Hepatocyte (in vitro differentiated cells): ENCODE measurements around the gene PARP1.

Experiments used
- CTCF ChIP-seq: fragments of 200-600 bp; sonication (generic); IDR thresholded peaks from 2 replicates; pipeline ENCODE4 v1.5.1; 2016; ENCODE audit warnings: antibody characterized with exemption, mild to moderate bottlenecking; ENCODE audit not compliant: poor library complexity
- EZH2 ChIP-seq: fragments of 200-600 bp; sonication (generic); IDR thresholded peaks from 2 replicates; pipeline ENCODE4 v1.6.1; 2016; ENCODE audit warnings: antibody characterized with exemption, mild to moderate bottlenecking, borderline replicate concordance
- EZH2phosphoT487 ChIP-seq: fragments of 200-600 bp; sonication (generic); IDR thresholded peaks from one replicate; pipeline ENCODE4 v1.6.1; 2018; ENCODE audit warnings: antibody characterized with exemption, mild to moderate bottlenecking, low read depth, moderate library complexity; ENCODE audit not compliant: unreplicated experiment, severe bottlenecking

- TF ChIP-seq EZH2: no peak
- peak; percentile 8 for TF ChIP-seq CTCF
- TF ChIP-seq EZH2phosphoT487: no peak
Observed at GRCh38 chr1:226457307-226457712, 49.4 kb upstream of the PARP1 start.
